Measurements from ENCODE around the gene IGSF22.

Gene IGSF22

DNA sequence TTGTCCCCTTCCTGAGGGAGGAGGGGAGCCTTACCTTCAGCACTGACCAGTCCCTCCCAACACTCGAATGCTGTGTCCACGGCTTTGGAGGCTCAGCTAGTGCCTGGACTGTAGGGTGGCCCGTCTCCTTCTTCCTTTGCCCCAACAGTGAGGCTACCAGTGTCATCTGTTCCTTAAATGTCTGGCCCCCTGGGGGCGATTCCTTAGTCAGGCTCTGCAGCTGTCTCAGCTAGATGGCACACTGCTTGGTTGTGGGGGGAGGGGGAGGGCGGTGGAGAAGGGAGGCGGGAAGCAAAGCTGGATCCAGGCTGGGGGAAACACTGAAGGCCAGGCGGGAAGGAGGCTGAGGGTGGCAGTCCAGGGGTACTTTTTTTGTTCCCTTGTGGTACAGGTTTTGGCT, at the start of gene IGSF22:
IGSF22 (minus strand) TSS at position 149 of the 400 bp plus-strand sequence. CDS start 1,952 bp downstream, outside the sequence.
- no peak for DNase-seq

DNA sequence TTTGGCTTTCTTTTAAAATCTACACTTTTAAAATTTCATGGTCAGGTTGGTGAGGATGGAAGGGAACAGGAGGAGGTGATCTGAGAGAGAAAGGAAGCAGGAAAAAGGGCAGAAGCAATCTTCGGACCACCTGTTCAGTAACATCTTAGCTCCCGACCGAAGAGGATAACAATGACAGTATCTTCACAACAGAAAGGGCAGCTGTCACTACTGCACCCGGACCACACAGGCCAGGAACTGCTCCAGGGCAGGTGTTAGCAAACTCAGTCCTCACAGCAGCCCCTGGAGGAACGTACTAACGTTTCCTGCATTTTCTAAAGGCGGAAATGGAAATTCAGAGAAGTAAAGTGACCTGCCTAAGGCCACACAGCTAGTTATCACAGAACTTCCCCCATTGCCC, 48.8 kb upstream of the IGSF22 start:
- no peak for DNase-seq

DNA sequence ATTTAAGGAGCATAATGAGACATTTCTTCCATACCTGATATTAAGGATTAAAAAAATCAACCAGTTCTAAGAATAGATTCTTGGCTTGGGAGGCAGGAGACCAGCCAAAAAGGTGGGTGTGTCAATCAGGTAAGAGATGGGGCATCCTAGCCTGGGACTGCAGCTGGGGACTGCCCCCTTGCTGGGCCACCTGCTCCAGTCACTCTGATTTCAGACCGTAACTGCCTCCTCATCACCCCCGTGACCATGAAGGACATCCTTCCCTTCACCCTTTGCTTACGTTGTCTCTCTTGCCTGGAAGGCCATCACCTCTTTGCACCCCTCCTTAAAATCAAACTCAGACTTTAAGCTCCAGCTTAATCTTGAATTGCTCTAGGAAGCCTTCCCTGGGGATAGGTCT, 47.7 kb upstream of the IGSF22 start:
- no peak for DNase-seq

DNA sequence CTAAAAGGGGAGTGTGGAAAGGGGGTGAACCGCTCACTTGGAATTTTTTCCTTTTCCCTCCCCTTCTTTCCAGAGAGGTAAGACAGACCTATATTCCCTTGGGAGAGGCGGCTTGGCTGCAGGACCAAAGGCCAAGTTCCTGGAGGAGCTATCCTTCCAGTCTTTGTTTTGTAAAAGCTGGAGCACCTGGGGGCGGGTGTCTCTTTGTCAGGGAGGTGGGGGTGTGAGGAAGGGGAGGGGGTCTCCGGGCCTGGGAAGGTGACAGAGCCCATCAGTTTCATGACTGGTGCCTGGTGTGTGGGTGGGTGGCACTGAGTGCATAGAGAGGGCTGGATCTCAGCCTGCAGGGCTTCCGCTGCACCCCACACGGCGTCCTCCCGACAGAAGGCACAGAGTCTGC, 47.1 kb upstream of the IGSF22 start:
- no peak for DNase-seq

DNA sequence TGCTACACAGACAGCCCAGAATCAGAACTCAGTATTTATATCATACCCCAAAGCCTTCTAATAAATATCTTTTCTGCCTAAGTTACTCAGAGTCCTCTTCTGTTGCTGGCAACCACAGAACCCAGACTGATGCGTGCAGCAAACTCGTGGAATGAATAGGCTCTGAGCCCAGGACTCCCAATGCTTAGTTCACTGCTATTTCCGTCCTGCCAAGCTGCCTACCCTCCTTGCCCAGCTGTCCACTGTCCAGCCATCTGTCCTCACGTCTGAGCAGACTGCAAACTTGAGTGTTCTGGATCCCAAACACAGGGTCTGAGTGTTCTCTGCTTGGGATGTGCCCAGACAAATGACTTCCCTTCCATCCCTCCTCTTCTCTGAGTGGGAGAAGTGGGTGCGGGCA, 46.2 kb upstream of the IGSF22 start:
- no peak for DNase-seq

DNA sequence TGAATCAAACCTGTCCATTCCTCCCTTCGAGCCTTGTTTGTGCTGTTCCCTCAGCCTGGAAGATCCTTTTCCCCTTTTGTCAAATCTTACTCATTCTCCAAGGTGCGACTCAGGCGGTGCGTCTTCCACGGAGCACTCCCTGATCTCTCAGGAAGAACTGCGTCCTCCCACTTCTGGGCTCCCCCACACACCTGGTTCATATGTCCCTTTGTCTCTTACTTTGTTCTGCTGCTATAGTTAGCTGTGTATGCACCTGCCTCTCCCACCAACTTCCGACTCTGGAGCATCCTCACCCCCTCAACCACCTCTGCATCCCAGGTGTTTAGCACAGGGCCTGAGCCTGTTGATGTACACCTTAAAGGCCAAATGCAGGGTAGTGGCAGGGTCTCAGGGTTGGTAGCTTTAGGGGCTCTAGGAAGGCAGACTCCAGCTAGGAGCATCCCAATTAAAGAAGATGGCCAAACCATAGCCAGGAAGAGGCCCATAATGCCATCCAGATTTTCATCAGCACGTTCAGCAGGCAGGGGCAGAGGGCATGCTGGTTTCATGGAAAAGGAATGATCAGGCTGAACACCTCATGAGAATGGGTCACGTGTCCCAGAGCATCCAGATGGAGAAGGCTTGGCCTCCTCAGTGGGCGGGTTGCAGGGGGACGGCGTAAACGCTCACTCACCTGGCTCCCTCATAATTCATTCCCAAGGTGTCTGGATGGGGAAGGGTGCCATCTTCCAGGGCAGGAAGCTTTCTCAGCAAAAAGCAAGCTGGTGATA, 45.5 kb upstream of the IGSF22 start:
- no peak for DNase-seq

DNA sequence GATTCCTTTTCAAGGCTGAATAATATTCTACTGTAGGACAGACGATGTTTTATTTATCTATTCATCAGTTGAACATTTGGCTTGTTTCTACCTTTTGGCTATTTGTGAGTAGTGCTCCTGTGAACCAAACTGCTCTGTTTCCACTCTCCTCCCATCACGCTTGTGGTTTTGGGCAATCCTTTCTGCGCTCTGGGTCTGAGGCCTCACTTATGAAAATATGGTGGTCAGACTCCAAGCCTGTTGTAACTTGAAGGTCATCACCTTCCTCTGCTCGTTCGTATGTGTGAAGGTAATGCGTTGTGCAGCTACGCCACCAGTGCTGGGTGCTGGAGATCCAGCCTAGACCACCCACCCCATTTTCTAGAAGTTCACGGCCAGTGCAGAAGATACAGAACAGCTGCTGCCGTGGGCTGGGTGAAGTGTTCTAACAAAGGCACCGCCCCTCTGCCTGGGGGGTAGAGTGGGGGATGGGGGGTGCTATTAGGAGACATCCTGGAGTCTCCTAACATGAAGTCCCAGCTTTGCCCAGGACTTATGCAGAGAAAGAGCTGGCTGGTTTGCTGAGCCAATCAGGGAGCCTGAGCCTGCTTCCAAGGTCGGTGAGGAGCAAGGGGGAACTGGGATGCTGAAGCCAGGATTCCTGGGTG, 44.6 kb upstream of the IGSF22 start:
- DNase-seq, result no peak

DNA sequence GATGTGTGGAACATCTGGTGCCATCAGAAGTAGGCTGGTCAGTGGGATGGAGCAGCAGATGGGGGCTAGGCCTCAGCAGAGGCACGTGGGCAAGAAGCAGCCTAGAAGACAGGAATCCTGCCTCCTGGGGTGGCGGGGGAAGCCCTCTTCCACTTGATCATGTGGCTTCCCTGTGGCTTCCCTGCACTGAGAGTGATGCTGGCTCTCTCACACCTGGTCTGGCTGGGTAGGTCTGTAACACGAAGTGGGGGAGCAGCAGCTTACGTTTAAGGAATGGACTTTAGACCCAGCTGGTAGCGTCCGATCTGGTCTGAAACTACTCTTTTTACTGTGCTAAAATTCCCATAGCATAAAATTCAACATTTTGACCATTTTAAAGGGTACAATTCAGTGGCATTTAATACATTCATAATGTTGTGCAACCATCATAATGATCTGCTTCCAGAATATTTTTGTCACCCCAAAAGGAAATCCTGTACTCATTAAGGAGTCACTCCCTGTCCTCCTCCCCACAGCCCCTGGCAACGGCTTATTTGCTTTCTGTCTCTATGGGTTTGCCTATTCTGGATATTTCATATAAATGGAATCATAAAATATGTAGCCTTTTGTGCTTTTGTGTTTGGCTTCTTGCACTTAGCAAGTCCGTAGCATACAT, 43.9 kb upstream of the IGSF22 start:
- no peak for DNase-seq

DNA sequence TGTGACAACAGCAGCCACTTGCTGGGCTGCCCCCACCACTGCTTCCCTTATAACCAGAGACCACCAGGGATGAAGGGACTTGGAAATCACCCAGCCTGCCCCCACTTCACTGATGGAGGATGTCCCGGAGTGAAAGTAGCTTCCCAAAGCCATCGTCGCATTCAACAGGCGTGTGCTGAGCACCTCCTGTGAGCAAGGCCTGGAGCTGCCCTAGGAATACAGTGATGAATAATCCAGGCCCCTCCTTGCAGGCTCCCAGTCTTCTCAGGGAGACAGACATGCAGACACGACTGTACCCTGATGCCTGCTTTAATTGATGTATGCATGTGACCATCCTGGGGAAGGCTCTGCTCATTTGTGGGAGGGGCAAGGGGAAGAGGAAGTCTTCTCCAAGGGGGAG, 43.0 kb upstream of the IGSF22 start:
- no peak for DNase-seq

DNA sequence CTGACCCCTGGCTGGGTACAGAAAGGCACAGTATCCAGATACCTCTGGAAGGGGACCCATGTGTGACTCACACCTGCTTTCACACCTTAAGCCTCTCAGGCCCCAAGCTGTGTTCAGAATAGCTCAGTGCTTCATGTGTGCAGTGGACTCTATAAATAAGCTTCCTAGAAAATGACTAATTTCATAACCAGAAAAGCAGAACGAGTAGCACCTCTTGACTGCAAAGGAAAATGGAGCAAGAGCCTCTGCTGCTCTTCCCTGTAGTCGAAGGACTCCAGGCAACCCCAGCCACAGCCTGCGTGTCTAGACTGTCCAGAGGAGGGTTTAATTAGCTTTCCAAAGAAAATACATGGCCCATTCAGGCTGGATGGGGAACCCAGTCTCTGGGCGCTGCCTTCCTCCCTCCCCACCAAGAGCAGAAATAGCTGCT, 42.5 kb upstream of the IGSF22 start:
- DNase-seq, result no peak

DNA sequence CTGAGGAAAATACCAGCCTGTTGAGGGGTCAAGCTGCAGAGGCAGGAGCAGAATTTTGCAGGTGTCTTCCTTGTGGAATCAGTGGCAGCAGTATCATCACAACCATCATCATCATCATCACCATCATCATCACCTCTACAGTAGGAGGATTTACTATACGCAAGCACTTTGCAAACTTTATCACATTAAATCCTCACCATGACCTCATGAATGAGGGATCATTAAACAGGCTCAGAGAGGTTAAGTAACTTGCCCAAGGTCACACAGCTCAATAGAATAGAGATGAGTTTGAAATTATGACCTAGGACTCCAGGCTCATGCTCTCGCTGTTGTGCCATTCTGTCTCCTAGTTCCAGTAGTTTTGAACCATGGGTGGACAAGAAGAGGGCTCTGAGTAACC, 40.0 kb upstream of the IGSF22 start:
- DNase-seq, result no peak

DNA sequence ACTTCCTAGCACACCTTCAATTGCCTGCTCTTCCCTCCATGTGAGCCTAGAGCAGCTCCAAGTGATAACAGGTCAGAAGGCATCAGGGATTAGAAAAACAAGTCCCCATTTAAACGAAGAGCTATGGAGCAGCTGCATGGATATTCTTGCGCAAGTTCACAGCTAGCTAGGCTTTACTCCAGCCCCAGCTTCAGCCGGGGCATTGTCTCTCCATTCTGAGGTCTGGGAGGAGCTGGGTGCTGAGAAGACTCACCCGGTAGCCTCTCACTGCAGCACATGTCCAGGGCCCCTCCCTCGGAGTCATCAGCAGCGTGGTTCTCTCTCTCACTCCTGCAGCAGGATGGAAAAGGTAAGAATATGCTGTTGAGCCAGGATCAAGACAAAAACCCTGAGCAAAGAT, 39.6 kb upstream of the IGSF22 start:
- DNase-seq, result no peak

DNA sequence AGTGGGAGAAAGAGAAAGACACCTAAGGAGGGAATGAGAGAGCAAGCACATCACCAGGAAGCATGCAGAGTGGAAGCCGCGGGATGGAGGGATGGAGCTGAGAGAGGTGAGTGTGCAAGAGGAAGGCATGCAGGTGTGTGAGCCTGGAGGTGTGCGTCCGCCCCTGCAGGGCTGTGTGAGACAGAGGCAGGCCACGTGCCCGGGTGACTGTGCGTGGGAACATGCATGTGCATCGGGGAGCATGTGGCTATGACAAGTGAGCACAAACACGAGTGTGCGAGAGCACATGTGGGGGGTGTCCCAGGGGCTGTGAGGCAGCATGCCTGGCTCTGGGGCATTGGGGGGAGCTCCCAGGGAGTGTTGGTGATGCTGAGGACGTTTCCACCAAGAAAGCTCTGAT, 35.8 kb upstream of the IGSF22 start:
- DNase-seq, result no peak

DNA sequence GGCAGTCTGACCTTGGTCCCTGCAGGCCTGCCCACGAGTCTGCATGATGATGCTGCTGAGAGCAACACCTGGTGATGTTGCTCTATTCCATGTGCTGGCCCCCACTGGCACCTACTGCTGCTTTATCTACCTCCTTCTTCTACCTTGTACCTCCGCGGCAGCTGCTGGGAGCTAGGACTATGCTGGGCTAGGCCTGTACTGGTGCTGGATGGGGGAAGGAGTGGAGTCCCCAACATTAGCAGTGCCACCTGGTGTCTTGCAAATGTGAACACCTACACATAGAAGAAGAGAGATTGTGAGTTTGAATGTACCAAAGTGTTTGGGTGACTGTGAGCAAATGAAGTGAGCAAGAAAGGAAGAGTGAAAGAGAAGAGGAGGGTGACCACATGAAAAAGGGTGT, 35.2 kb upstream of the IGSF22 start:
- DNase-seq, result no peak

DNA sequence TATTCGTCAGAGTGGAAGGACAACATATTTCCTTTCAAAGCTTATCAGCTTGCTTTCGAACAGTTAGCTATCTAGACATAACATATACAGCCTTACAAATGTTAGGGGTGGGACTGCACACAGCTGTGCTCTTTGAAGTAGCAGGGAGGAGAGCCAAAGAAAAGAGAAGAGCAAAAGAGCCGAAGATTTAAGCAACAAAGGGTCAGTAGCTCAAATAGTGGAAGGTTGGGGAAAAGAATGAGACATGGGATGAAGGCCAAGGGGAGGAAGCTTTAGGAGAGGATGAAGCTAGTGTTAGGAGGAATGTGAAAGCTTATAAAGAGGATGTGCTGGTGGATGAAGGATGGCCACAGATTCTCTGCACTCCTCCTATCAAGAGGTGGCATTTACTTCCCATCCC, 31.8 kb upstream of the IGSF22 start:
- DNase-seq, result no peak

DNA sequence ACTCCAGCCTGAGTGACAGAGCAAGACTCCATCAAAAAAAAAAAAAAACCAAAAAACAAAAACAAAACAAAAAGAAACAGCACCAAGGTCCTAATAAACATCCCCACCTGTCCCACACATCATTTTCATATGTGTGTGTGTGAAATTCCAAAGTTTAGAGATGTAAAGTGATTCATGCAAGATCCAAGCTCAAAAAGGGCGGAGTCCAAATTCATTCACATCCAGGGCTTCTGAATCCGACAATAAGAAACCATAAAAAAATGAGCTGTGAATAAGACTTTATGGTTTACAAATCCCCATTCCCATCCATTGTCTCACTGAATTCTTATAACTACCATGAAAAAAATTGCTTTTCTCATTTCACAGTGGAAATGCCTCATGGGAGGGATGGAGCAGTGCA, 30.9 kb upstream of the IGSF22 start:
- DNase-seq, result no peak

DNA sequence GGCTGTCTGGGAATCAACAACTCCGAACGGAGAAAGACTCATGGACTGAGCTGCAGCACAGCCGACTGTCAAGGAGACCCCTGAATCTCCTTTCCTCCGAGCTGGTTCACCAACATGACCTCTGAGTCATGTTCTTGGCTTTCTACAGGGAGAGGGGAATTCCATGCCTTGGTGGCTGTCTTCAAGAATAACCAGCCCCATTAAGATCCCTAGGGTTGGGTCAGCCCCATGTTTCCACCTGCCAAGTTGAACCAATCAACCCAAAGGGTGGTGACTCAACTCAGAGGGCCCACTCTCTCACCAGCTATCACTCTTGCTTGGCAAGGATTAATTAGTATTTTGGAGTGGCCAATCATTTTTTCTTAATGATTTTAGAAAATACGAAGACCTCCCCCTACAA, 28.3 kb upstream of the IGSF22 start:
- no peak for DNase-seq

DNA sequence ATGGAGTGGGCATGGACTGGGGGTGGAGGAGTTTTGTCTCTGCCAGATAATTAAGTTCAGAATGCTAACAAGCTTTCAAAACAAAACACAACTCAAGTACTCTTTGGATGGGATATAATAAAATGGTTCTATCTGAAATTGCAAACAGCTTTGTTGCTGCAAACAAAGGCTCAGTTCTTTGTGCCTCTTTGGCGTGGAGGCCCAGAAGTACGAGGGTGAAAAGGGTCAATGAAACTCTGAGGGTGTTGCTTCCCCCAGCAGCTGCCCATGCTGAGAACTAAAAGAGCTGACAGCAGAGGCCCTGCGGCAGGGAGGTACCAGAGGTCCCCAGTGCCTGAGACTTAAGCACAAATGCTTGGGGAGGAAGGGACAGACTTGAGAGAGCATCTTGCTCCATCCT, 26.5 kb upstream of the IGSF22 start:
- no peak for DNase-seq

DNA sequence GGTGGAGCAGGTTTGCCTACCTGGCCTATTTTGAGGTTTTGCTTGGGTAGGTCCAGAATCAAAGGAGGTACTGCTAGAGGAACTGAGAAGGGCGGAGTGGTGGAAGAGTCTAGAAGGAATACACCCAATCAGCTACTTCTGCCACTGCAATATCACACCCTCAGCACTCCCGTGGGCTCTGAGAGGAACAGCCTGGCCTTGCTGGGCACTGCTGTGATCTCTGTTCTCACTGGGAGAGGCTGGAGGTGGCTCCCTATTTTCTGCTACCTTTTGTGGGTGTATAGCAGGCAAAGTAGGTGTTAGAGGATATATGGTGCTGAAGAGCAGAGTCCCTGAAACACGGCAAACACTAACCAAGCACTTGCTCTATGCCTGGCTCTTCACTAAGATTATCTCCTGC, 25.0 kb upstream of the IGSF22 start:
- no peak for DNase-seq

DNA sequence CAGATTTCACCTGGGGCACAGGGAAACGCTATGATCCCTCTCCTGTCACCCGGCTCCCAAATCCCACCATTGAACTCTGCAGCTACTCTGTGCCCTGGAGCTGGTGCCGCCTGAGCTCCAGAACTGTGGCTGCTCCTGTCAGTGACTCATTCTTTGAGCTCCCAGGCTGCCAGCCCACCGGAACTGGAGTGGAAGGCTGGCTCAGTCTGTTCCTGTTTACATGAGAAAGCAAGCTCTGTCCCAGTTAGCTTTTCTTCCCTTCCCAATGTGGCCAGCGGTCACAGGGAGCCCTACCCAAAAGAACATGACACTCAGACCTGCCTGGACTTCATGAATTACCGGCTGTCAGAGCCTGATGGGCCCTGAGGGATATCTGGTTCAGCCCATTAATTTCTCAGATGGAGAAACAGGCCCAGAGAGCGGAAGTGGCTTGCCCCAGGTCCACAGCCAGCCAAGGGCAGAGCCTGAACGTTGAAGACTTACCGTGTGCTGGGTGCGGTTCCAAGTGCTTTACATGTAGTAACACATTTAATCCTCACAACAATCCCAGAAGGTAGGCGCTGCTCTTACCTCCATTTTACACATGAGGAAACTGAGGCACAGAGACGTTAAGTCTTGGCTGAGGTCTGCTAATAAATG, 23.8 kb upstream of the IGSF22 start:
- DNase-seq, result no peak

DNA sequence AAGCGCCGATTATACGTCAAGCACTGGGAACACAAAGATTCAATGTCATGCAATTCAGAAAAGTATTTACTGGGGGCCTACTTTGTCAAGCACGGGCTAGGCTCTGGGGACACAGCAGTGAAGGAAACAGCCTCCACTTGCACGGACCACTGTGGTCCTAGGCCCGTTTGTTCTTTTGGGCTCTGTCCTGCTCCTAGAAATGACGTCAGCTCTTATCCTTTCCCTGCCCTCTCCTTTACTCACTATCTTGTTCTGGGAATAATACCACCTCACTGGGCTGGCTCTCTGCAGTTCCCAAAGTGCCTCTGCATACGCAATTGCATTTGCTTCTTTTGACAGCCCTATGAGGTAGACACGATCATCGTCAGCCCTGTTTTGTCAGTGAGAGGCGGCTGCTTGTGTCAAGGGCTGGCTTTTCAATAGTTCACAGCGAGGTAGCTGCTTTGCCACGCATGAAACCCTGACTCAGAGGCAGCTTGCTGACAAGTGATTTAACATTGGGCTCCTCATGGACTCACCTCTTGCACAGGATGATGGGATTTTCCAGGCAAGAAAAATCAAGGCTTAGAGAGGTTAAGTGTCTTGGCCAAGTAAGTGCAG, 22.9 kb upstream of the IGSF22 start:
- DNase-seq, result no peak

DNA sequence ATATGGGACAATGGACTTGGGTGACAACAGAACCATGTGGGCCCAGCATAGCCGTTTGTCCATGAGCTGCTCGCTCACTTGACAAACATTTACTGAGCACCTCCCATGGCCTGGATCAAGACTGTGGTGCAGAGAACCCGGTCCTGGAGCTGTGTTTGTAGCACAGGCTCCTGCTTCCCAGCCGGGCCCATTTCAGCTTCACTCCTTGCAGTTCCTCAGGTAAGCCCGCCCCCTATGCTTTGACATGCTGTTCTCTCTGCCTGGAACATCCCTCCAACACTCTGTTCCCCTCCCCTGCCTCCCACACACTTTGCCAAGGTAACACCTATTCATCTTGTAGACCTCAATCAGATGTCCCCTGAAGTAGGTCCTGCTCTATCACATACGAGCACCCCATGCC, 19.3 kb upstream of the IGSF22 start:
- DNase-seq, result no peak

DNA sequence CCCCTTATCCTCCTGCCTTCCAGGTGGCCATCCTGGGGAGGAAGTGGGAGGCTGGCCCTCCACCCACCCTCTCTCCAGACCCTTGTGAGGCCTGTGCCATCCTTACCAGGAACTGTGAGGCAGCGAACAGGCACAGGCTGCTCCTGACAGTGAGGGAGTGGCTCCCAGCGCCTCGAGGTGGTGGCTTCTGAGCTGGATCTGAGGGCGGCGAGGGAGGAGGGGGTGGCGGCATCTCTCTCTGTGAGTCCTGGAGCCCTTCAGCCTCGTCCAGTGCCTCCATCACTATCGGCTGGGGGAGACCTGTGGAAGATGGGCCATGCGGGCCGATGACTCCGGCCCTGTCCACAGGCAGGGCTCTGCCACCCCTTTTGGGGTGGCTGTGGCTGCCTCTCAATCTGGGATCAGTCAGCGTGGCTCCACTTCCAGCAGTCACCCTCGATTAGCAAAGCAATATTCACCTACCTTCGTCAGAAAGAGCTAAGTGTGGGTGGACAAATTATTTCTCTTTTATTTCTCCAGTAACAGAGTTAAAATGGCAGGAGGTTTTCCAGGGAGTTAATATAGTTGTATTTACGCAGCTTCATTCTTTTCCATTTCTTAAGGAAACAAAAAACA, 18.0 kb upstream of the IGSF22 start:
- DNase-seq, result no peak
